Measurements from ENCODE around the gene TBCD.

DNA sequence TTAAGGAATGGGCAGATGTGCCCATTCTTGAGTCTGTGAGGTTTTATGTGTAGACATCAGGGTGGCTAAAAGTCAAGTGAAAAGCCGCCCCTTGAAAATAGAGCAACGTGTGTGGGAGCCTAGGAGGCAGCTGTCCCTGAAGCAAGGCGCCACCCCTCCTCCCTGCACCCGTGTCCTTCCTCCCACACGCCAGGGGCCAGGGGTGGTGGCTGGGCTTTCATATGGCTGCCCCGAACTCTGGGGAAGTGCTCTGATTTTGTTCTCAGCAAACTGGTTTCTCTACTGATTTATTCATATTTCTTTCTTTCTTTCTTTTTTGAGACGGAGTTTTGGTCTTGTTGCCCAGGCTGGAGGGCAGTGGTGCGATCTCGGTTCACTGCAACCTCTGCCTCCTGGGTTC lies 83.3 kb downstream of the TBCD start:
- TF ChIP-seq EZH2 (IDR thresholded peaks at IDR 0.05) (no peak), POLR2AphosphoS5 (IDR thresholded peaks at IDR 0.05; ENCODE audit: borderline replicate concordance, low read depth, low read length) (no peak), FOXP2 (optimal IDR thresholded peaks at IDR 0.05; ENCODE audit: control extremely low read depth, extremely low read length, insufficient read depth) (no peak)
